OCI-LY1 (cell line): ENCODE results near the gene COX14.

Experiments
- H2AFZ ChIP-seq: fragments of 200-600 bp; sonication (generic), shearing (Covaris generic); 2 replicates; pipeline ENCODE4 v1.6.0; 2014; ENCODE audit warnings: antibody characterized with exemption, mild to moderate bottlenecking, low read length
- H3F3A ChIP-seq: fragments of 200-600 bp; sonication (generic), shearing (Covaris generic); 2 replicates; pipeline ENCODE4 v1.6.0; 2014; ENCODE audit warnings: mild to moderate bottlenecking, antibody characterized with exemption, low read length, moderate library complexity; ENCODE audit not compliant: insufficient read depth
- H3K27ac ChIP-seq: fragments of 200-600 bp; sonication (generic); 2 replicates; pipeline ENCODE4 v1.5.1; 2014; ENCODE audit warnings: low read length, mixed run types, mild to moderate bottlenecking, low read depth; ENCODE audit not compliant: poor library complexity, severe bottlenecking
- H3K27me3 ChIP-seq: fragments of 200-600 bp; sonication (generic); 2 replicates; pipeline ENCODE4 v1.6.0; 2014; ENCODE audit warnings: antibody characterized with exemption, mild to moderate bottlenecking, low read length, moderate library complexity; ENCODE audit not compliant: insufficient read depth
- H3K36me3 ChIP-seq: fragments of 200-600 bp; sonication (generic); 2 replicates; pipeline ENCODE4 v1.6.1; 2014; ENCODE audit warnings: mild to moderate bottlenecking, antibody characterized with exemption, low read length, moderate library complexity, mixed read lengths; ENCODE audit not compliant: insufficient read depth
- H3K4me1 ChIP-seq: fragments of 200-600 bp; sonication (generic); 2 replicates; pipeline ENCODE4 v1.5.1; 2014; ENCODE audit warnings: mild to moderate bottlenecking, low read length, moderate library complexity; ENCODE audit not compliant: insufficient read depth, severe bottlenecking
- H3K4me2 ChIP-seq: fragments of 200-600 bp; sonication (generic), shearing (Covaris generic); 2 replicates; pipeline ENCODE4 v1.6.1; 2014; ENCODE audit warnings: low read length
- H3K4me3 ChIP-seq: fragments of 200-600 bp; sonication (generic); 2 replicates; pipeline ENCODE4 v1.5.1; 2014; ENCODE audit warnings: low read length, low read depth, mild to moderate bottlenecking, mixed read lengths; ENCODE audit not compliant: poor library complexity, severe bottlenecking
- H3K79me2 ChIP-seq: fragments of 200-600 bp; shearing (Covaris generic); 2 replicates; pipeline ENCODE4 v1.6.1; 2016; ENCODE audit warnings: mixed run types, low read length, mixed read lengths; ENCODE audit not compliant: insufficient read depth
- H3K9ac ChIP-seq: fragments of 200-600 bp; sonication (generic), shearing (Covaris generic); 2 replicates; pipeline ENCODE4 v1.6.1; 2014; ENCODE audit warnings: mild to moderate bottlenecking, low read length, mixed read lengths
- H3K9me2 ChIP-seq: fragments of 200-600 bp; sonication (generic), shearing (Covaris generic); 2 replicates; pipeline ENCODE4 v1.6.1; 2014; ENCODE audit warnings: low read depth, mild to moderate bottlenecking, low read length, mixed read lengths
- H3K9me3 ChIP-seq: fragments of 200-600 bp; shearing (Covaris generic); 2 replicates; pipeline ENCODE4 v1.6.1; 2014; ENCODE audit warnings: low read length, mixed read lengths
- H4K20me1 ChIP-seq: fragments of 200-600 bp; sonication (generic), shearing (Covaris generic); 2 replicates; pipeline ENCODE4 v1.6.0; 2016; ENCODE audit warnings: mild to moderate bottlenecking, low read length; ENCODE audit not compliant: insufficient read depth
- EZH2 ChIP-seq: fragments of 200-600 bp; sonication (generic), shearing (Covaris generic); IDR thresholded peaks from 2 replicates; pipeline ENCODE4 v1.8.0; 2017; ENCODE audit warnings: borderline replicate concordance, mixed run types, mild to moderate bottlenecking, antibody characterized with exemption, low read length, moderate library complexity, mixed read lengths
- TF ChIP-seq, protein P1 (sequence below): fragments of 200-600 bp; sonication (generic), shearing (Covaris generic); IDR thresholded peaks from 2 replicates; pipeline ENCODE4 v1.5.1; 2017; ENCODE audit warnings: mild to moderate bottlenecking, antibody characterized with exemption, low read length, moderate library complexity, mixed read lengths

The COX14 gene

DNA sequence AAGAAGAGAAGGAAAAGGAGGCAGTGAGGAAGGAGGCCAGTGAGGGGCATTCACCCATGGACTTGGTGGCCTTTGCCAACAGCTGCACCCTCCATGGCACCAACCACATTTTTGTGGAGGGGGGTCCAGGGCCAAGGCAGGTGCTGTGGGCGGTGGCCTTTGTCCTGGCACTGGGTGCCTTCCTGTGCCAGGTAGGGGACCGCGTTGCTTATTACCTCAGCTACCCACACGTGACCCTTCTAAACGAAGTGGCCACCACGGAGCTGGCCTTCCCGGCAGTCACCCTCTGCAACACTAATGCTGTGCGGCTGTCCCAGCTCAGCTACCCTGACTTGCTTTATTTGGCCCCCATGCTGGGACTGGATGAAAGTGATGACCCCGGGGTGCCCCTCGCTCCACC lies 38.3 kb upstream of the COX14 start:
- Histone ChIP-seq H3K27ac (no peak overlapping the region), H3K4me1 (no peaks in the 10 kb centered on the region), H3K36me3 (no peaks in the 10 kb centered on the region)

GRCh38 chr12:50074936-50075807 lies 36.9 kb upstream of the COX14 start:
- H3K36me3 ChIP-seq: no peaks in the 10 kb centered on the region
- 0 out of 2 replicates have a peak, but pooled peaks cover 12% of the 10 kb centered on the region for H3K27me3 ChIP-seq
- TF ChIP-seq, protein P1, sequence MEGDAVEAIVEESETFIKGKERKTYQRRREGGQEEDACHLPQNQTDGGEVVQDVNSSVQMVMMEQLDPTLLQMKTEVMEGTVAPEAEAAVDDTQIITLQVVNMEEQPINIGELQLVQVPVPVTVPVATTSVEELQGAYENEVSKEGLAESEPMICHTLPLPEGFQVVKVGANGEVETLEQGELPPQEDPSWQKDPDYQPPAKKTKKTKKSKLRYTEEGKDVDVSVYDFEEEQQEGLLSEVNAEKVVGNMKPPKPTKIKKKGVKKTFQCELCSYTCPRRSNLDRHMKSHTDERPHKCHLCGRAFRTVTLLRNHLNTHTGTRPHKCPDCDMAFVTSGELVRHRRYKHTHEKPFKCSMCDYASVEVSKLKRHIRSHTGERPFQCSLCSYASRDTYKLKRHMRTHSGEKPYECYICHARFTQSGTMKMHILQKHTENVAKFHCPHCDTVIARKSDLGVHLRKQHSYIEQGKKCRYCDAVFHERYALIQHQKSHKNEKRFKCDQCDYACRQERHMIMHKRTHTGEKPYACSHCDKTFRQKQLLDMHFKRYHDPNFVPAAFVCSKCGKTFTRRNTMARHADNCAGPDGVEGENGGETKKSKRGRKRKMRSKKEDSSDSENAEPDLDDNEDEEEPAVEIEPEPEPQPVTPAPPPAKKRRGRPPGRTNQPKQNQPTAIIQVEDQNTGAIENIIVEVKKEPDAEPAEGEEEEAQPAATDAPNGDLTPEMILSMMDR: peak; percentile 80
- TF ChIP-seq EZH2: no peak
- no peak overlapping the region for H3K4me2 ChIP-seq
- no peaks in the 10 kb centered on the region for H3F3A ChIP-seq
- H3K27ac ChIP-seq: no peak overlapping the region
- no peaks in the 10 kb centered on the region for H4K20me1 ChIP-seq
- H3K79me2 ChIP-seq: no peaks in the 10 kb centered on the region
- no peak overlapping the region for H3K9ac ChIP-seq
- no peaks in the 10 kb centered on the region for H3K9me3 ChIP-seq
- no peaks in the 10 kb centered on the region for H3K9me2 ChIP-seq
- H3K4me1 ChIP-seq: no peaks in the 10 kb centered on the region
- H3K4me3 ChIP-seq: no peak overlapping the region
- no peak overlapping the region for H2AFZ ChIP-seq

More for the DNA sequence above, 38.3 kb upstream of the COX14 start:
- TF ChIP-seq, protein P1: no peak
- TF ChIP-seq EZH2: no peak
- no peaks in the 10 kb centered on the region for H4K20me1 ChIP-seq
- no peak overlapping the region for H2AFZ ChIP-seq
- H3K9me2 ChIP-seq: no peaks in the 10 kb centered on the region
- no peaks in the 10 kb centered on the region for H3K9me3 ChIP-seq
- H3K4me3 ChIP-seq: no peak overlapping the region
- H3K79me2 ChIP-seq: no peaks in the 10 kb centered on the region
- no peak overlapping the region for H3K9ac ChIP-seq
- H3F3A ChIP-seq: no peaks in the 10 kb centered on the region
- H3K27me3 ChIP-seq: 0 out of 2 replicates have a peak, but pooled peaks cover 12% of the 10 kb centered on the region
- H3K4me2 ChIP-seq: no peak overlapping the region

DNA sequence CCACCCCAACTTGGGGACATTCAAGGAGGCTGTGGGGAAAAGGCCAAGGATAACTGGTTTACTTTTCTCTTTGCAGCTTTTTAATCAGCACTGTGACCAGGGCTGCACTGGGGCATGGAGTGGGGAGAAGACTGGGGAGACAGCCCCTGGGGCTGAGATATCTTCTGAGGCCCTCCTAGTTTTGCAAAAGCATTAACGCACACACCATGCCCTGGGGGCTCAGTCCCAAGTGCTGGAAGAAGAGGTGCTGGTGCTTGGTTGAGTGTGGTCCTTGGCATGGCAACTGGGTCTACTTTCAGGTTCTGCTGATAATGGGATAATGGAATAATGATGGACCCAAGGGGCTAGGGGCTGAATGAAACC lies 36.2 kb upstream of the COX14 start:
- no peaks in the 10 kb centered on the region for H3K9me3 ChIP-seq
- H3K36me3 ChIP-seq: no peaks in the 10 kb centered on the region
- no peaks in the 10 kb centered on the region for H3K4me1 ChIP-seq
- no peak overlapping the region for H3K4me2 ChIP-seq
- no peaks in the 10 kb centered on the region for H3K9me2 ChIP-seq
- no peaks in the 10 kb centered on the region for H3K79me2 ChIP-seq
- H3K4me3 ChIP-seq: no peak overlapping the region
- no peak overlapping the region for H3K9ac ChIP-seq
- 0 out of 2 replicates have a peak, but pooled peaks cover 12% of the 10 kb centered on the region for H3K27me3 ChIP-seq
- no peak overlapping the region for H2AFZ ChIP-seq
- no peaks in the 10 kb centered on the region for H4K20me1 ChIP-seq
- TF ChIP-seq EZH2: no peak
- TF ChIP-seq, protein P1: no peak
- no peak overlapping the region for H3K27ac ChIP-seq
- no peaks in the 10 kb centered on the region for H3F3A ChIP-seq
